Endodermal cell (in vitro differentiated cells): ENCODE results near the gene TSKU. TPM values are rescaled to one million over a fixed set of nuclear protein-coding genes. Genes with fewer than 3 reads are reported as not detected.

Experiments used
- DNase-seq: peaks from one replicate; pipeline ENCODE4 v3.0.0-alpha.2; 2017
- H3K27ac ChIP-seq: 2 replicates; pipeline ENCODE4 v1.5.1; 2013; ENCODE audit warnings: mild to moderate bottlenecking, low read depth, low read length, moderate library complexity
- H3K27me3 ChIP-seq: 2 replicates; pipeline ENCODE4 v1.6.1; 2013; ENCODE audit warnings: mild to moderate bottlenecking, low read length, moderate library complexity; ENCODE audit not compliant: insufficient read depth, control insufficient read depth, poor library complexity, severe bottlenecking
- H3K36me3 ChIP-seq: 2 replicates; pipeline ENCODE4 v1.7.0; 2013; ENCODE audit warnings: mild to moderate bottlenecking, low read length, moderate library complexity; ENCODE audit not compliant: control insufficient read depth, insufficient read depth
- H3K4me1 ChIP-seq: one replicate; pipeline ENCODE4 v1.7.0; 2013; ENCODE audit warnings: low read length; ENCODE audit not compliant: control insufficient read depth, insufficient read depth
- H3K4me3 ChIP-seq: 2 replicates; pipeline ENCODE4 v1.5.1; 2013; ENCODE audit warnings: mild to moderate bottlenecking, low read length, moderate library complexity
- H3K9ac ChIP-seq: 2 replicates; pipeline ENCODE4 v1.6.1; 2013; ENCODE audit warnings: mild to moderate bottlenecking, low read length, moderate library complexity; ENCODE audit not compliant: poor library complexity, severe bottlenecking; ENCODE audit errors: extremely low read depth
- H3K9me3 ChIP-seq: 2 replicates; pipeline ENCODE4 v1.6.1; 2013; ENCODE audit warnings: mild to moderate bottlenecking, low read length, moderate library complexity; ENCODE audit not compliant: control insufficient read depth
- H3K27ac Mint-ChIP-seq: 2 replicates; pipeline ENCODE4 v1.8.0; 2020; ENCODE audit warnings: mixed read lengths
- H3K27me3 Mint-ChIP-seq: 2 replicates; pipeline ENCODE4 v1.8.0; 2021; ENCODE audit warnings: mild to moderate bottlenecking, mixed read lengths; ENCODE audit not compliant: insufficient read depth
- H3K36me3 Mint-ChIP-seq: 2 replicates; pipeline ENCODE4 v1.8.0; 2020; ENCODE audit warnings: low read depth, mixed read lengths
- H3K4me1 Mint-ChIP-seq: 2 replicates; pipeline ENCODE4 v1.8.0; 2020; ENCODE audit warnings: mixed read lengths
- H3K4me3 Mint-ChIP-seq: 2 replicates; pipeline ENCODE4 v1.8.0; 2020; ENCODE audit warnings: mild to moderate bottlenecking, moderate library complexity, mixed read lengths
- H3K9me3 Mint-ChIP-seq: 2 replicates; pipeline ENCODE4 v1.8.0; 2020; ENCODE audit warnings: mild to moderate bottlenecking, mixed read lengths
- CTCF ChIP-seq: fragments of 200-600 bp; sonication (generic); conservative IDR thresholded peaks from 2 replicates; pipeline ENCODE4 v1.5.0; 2021; ENCODE audit warnings: antibody characterized with exemption, mild to moderate bottlenecking
- WGBS, 2 experiments: methylation state at CpG; one replicate each; pipeline versions ENCODE4 v1.1.5 to v1.1.7; 2013; ENCODE audit warnings: missing lambda C conversion rate in 2 of 2, mixed read lengths in 1 of 2; ENCODE audit not compliant: insufficient coverage in 1 of 2, insufficient read length in 1 of 2; 5-methylcytosine and 5-hydroxymethylcytosine counted together
- total RNA-seq, 2 donors: library from RNA; stranded (reverse); fragmentation: NEBNext Ultra II Directional in 1 of 2; extraction: Animal tissue kit (Norgen Biotek cat#: 25700) in 1 of 2; gene quantifications; 2 replicates in 1 of 2; 3 replicates in 1 of 2; pipeline ENCODE4 v1.2.1, GENCODE V29; 2021

The TSKU gene
- total RNA-seq, 2 donors from 2014 or later = 105 to 130 TPM

GRCh38 chr11:76839311-76839710 is 56.2 kb downstream of the TSKU start:
- 72 to 100% methylated on average over 1 of the region's 1 CpG for WGBS, 2 experiments
- H3K9me3 ChIP-seq = no peaks in the 10 kb centered on the region
- Mint-ChIP-seq H3K4me1 (peaks cover 20% of the 10 kb centered on the region), H3K27ac (no peak overlapping the region), H3K9me3 (peaks cover 3% of the 10 kb centered on the region), H3K27me3 (no peaks in the 10 kb centered on the region), H3K36me3 (no peaks in the 10 kb centered on the region), H3K4me3 (no peak overlapping the region)
- H3K9ac ChIP-seq = no peak overlapping the region
- no peak overlapping the region for H3K27ac ChIP-seq
- no peak overlapping the region for H3K4me3 ChIP-seq
- no peak for TF ChIP-seq CTCF
- H3K36me3 ChIP-seq = no peaks in the 10 kb centered on the region
- no peaks in the 10 kb centered on the region for H3K27me3 ChIP-seq
- DNase-seq = no peak
- peaks cover 26% of the 10 kb centered on the region for H3K4me1 ChIP-seq

GRCh38 chr11:76841923-76842452 is 58.8 kb downstream of the TSKU start:
- H3K27me3 Mint-ChIP-seq = peaks cover under 1% of the 10 kb centered on the region
- peak; percentile 69 for DNase-seq
- no peak overlapping the region for H3K27ac Mint-ChIP-seq
- Histone ChIP-seq H3K9me3 (no peaks in the 10 kb centered on the region), H3K4me3 (peak overlapping the region; percentile 6), H3K9ac (no peak overlapping the region), H3K36me3 (no peaks in the 10 kb centered on the region), H3K4me1 (peaks cover 25% of the 10 kb centered on the region), H3K27ac (no peak overlapping the region), H3K27me3 (no peaks in the 10 kb centered on the region)
- H3K9me3 Mint-ChIP-seq = peaks cover 5% of the 10 kb centered on the region
- H3K4me3 Mint-ChIP-seq = no peak overlapping the region
- WGBS, 2 experiments = 75 to 90% methylated on average over 3 to 4 of the region's 4 CpGs
- no peak for TF ChIP-seq CTCF
- H3K4me1 Mint-ChIP-seq = peaks cover 20% of the 10 kb centered on the region
- no peaks in the 10 kb centered on the region for H3K36me3 Mint-ChIP-seq

- Histone ChIP-seq H3K27me3 (no peaks in the 10 kb centered on the region), H3K9ac (no peak overlapping the region), H3K9me3 (no peaks in the 10 kb centered on the region), H3K4me3 (no peak overlapping the region), H3K36me3 (no peaks in the 10 kb centered on the region), H3K27ac (no peak overlapping the region), H3K4me1 (peaks cover 10% of the 10 kb centered on the region)
- H3K27ac Mint-ChIP-seq = no peak overlapping the region
- peaks cover 6% of the 10 kb centered on the region for H3K27me3 Mint-ChIP-seq
- no peak overlapping the region for H3K4me3 Mint-ChIP-seq
- DNase-seq = no peak
- WGBS, 2 experiments = 97% methylated on average over 3 of the region's 3 CpGs; no CpG with 5 or more reads in 1 of the 2 experiments
- no peak for TF ChIP-seq CTCF
- peaks cover 20% of the 10 kb centered on the region for H3K4me1 Mint-ChIP-seq
- H3K9me3 Mint-ChIP-seq = peaks cover 5% of the 10 kb centered on the region
- no peaks in the 10 kb centered on the region for H3K36me3 Mint-ChIP-seq
Observed at GRCh38 chr11:76843907-76844306, 60.8 kb downstream of the TSKU start.
